ENCODE data around the gene DUSP2. TPM values are rescaled to one million over a fixed set of nuclear protein-coding genes. Genes with fewer than 3 reads are reported as not detected.

The DUSP2 gene
- total and polyA plus RNA-seq, 2 experiments from 2014 or later = 0.89 to 2.2 TPM

GRCh38 chr2:96175951-96176350 lies 30.7 kb upstream of the DUSP2 start:
- DNase-seq (ENCODE audit: low read depth in 1 of 2, low spot score in 1 of 2) = peak in 1 of 2 donors; percentile 25
- TF ChIP-seq CTCF (IDR thresholded peaks at IDR 0.05; ENCODE audit: low read depth, low read length) = no peak

GRCh38 chr2:96174251-96175144 lies 29.3 kb upstream of the DUSP2 start:
- TF ChIP-seq CTCF (IDR thresholded peaks at IDR 0.05; ENCODE audit: low read depth, low read length) = peak; percentile 96
- Histone ChIP-seq H3K4me1 (ENCODE audit: low read depth) (no peaks in the 10 kb centered on the region), H3K27ac (no peak overlapping the region), H3K9me3 (ENCODE audit: low read depth) (no peaks in the 10 kb centered on the region), H3K27me3 (no peaks in the 10 kb centered on the region), H3K36me3 (no peaks in the 10 kb centered on the region), H3K4me3 (no peak overlapping the region)
- DNase-seq (ENCODE audit: low read depth in 1 of 2, low spot score in 1 of 2) = peak; percentile 70 to 81

More at GRCh38 chr2:96175951-96176350, 30.7 kb upstream of the DUSP2 start:
- no peak overlapping the region for H3K27ac ChIP-seq
- H3K27me3 ChIP-seq = no peaks in the 10 kb centered on the region
- no peaks in the 10 kb centered on the region for H3K9me3 ChIP-seq (ENCODE audit: low read depth)
- H3K4me1 ChIP-seq (ENCODE audit: low read depth) = no peaks in the 10 kb centered on the region
- H3K36me3 ChIP-seq = no peaks in the 10 kb centered on the region
- H3K4me3 ChIP-seq = no peak overlapping the region

- Histone ChIP-seq H3K4me1 (ENCODE audit: low read depth) (no peaks in the 10 kb centered on the region), H3K36me3 (no peaks in the 10 kb centered on the region), H3K9me3 (ENCODE audit: low read depth) (no peaks in the 10 kb centered on the region), H3K4me3 (no peak overlapping the region), H3K27me3 (peaks cover 4% of the 10 kb centered on the region), H3K27ac (no peak overlapping the region)
- no peak for TF ChIP-seq CTCF (IDR thresholded peaks at IDR 0.05; ENCODE audit: low read depth, low read length)
- no peak for DNase-seq (ENCODE audit: low read depth in 1 of 2, low spot score in 1 of 2)
These were observed 26.6 kb upstream of the DUSP2 start for GRCh38 chr2:96171831-96172230.

GRCh38 chr2:96170626-96171025 lies 25.4 kb upstream of the DUSP2 start:
- no peaks in the 10 kb centered on the region for H3K36me3 ChIP-seq
- no peaks in the 10 kb centered on the region for H3K9me3 ChIP-seq (ENCODE audit: low read depth)
- no peak for TF ChIP-seq CTCF (IDR thresholded peaks at IDR 0.05; ENCODE audit: low read depth, low read length)
- H3K4me3 ChIP-seq = no peak overlapping the region
- peaks cover 4% of the 10 kb centered on the region for H3K27me3 ChIP-seq
- DNase-seq (ENCODE audit: low read depth in 1 of 2, low spot score in 1 of 2) = no peak
- no peaks in the 10 kb centered on the region for H3K4me1 ChIP-seq (ENCODE audit: low read depth)
- no peak overlapping the region for H3K27ac ChIP-seq

- Histone ChIP-seq H3K27me3 (peaks cover 4% of the 10 kb centered on the region), H3K27ac (no peak overlapping the region), H3K4me3 (no peak overlapping the region), H3K4me1 (ENCODE audit: low read depth) (no peaks in the 10 kb centered on the region), H3K9me3 (ENCODE audit: low read depth) (no peaks in the 10 kb centered on the region), H3K36me3 (no peaks in the 10 kb centered on the region)
- TF ChIP-seq CTCF (IDR thresholded peaks at IDR 0.05; ENCODE audit: low read depth, low read length) = no peak
- no peak for DNase-seq (ENCODE audit: low read depth in 1 of 2, low spot score in 1 of 2)
These were observed 24.7 kb upstream of the DUSP2 start for GRCh38 chr2:96169868-96170507.
